H1 (cell line): ENCODE measurements around the gene RPS27A. TPM values are rescaled to one million over a fixed set of nuclear protein-coding genes. Genes with fewer than 3 reads are reported as not detected.
"Not testable (repeated sequence)": the region's sequence is repeated elsewhere in the genome, so short reads cannot be mapped to it uniquely, and the experiment has no call there.

Source experiments
- CTCF ChIA-PET: fragments of 300-600 bp; sonication (Branson Sonifier 250); formaldehyde crosslinking; loops from one replicate; lab custom pipeline; 2021; ENCODE audit not compliant: partially characterized antibody; lab: Charles Lee
- POLR2A ChIA-PET: fragments of 300-600 bp; sonication (Branson Sonifier 250); formaldehyde crosslinking; loops from one replicate; lab custom pipeline; 2021; ENCODE audit warnings: inconsistent platforms; ENCODE audit not compliant: partially characterized antibody; lab: Charles Lee
- DNase-seq, 2 experiments: peaks; one replicate each; pipeline versions ENCODE4 v3.0.0 to v3.0.0-alpha.2; 2010 to 2022; ENCODE audit warnings: low spot score in 2 of 2, low read depth in 1 of 2, mixed read lengths in 1 of 2
- FAIRE-seq: peaks from 2 replicates; lab custom pipeline; 2011; peaks lifted over from hg19 to GRCh38; lab: Jason Lieb, UNC
- H2AFZ ChIP-seq: 2 replicates; pipeline ENCODE4 v1.8.1; 2012; ENCODE audit warnings: low read length, inconsistent platforms
- H2AK5ac ChIP-seq: 2 replicates; pipeline ENCODE4 v1.6.1; 2013; ENCODE audit warnings: low read depth, low read length
- H2BK120ac ChIP-seq: replicated peaks from 2 replicates; pipeline ENCODE3; 2013; ENCODE audit warnings: low read depth, low read length, inconsistent platforms
- H2BK12ac ChIP-seq: 2 replicates; pipeline ENCODE4 v1.6.1; 2013; ENCODE audit warnings: low read depth, low read length
- H2BK15ac ChIP-seq: 2 replicates; pipeline ENCODE4 v1.6.1; 2013; ENCODE audit warnings: low read length
- H2BK20ac ChIP-seq: 2 replicates; pipeline ENCODE4 v1.6.1; 2013; ENCODE audit warnings: low read length
- H2BK5ac ChIP-seq: 2 replicates; pipeline ENCODE4 v1.6.1; 2013; ENCODE audit warnings: low read depth, low read length
- H3K14ac ChIP-seq: 2 replicates; pipeline ENCODE4 v1.6.1; 2013; ENCODE audit warnings: inconsistent platforms; ENCODE audit not compliant: insufficient read length
- H3K18ac ChIP-seq: 2 replicates; pipeline ENCODE4 v1.6.1; 2013; ENCODE audit warnings: low read length; ENCODE audit errors: extremely low read depth
- H3K23ac ChIP-seq: 2 replicates; pipeline ENCODE4 v1.6.1; 2013; ENCODE audit warnings: inconsistent platforms; ENCODE audit not compliant: insufficient read length
- H3K23me2 ChIP-seq: 2 replicates; pipeline ENCODE4 v1.6.1; 2013; ENCODE audit warnings: low read depth, low read length
- H3K27ac ChIP-seq: 2 replicates; pipeline ENCODE4 v1.6.1; 2011; ENCODE audit warnings: low read depth, low read length, inconsistent platforms
- H3K27me3 ChIP-seq, 4 experiments: replicated peaks in 1 of 4; 1 replicate in 1 of 4; 2 replicates in 3 of 4; pipeline versions ENCODE4 v1.6.1 to v1.8.1; 2011 to 2013; ENCODE audit warnings: low read length in 3 of 4, mild to moderate bottlenecking in 3 of 4, inconsistent platforms in 2 of 4, mixed read lengths in 2 of 4, moderate library complexity in 1 of 4; ENCODE audit not compliant: control insufficient read depth in 3 of 4, insufficient read depth in 3 of 4; ENCODE audit errors: extremely low read depth in 1 of 4
- H3K36me3 ChIP-seq, 4 experiments: 2 replicates each; pipeline versions ENCODE4 v1.6.1 to v1.8.1; 2011 to 2013; ENCODE audit warnings: mild to moderate bottlenecking in 4 of 4, low read length in 3 of 4, moderate library complexity in 2 of 4, control low read depth in 1 of 4, inconsistent platforms in 1 of 4; ENCODE audit not compliant: insufficient read depth in 4 of 4, control insufficient read depth in 2 of 4
- H3K4ac ChIP-seq: replicated peaks from 2 replicates; pipeline ENCODE3; 2013; ENCODE audit warnings: low read length, low read depth, mixed read lengths, inconsistent platforms; ENCODE audit not compliant: insufficient read length
- H3K4me1 ChIP-seq, 4 experiments: replicated peaks in 1 of 4; 1 replicate in 1 of 4; 2 replicates in 3 of 4; pipeline versions ENCODE4 v1.6.1 to v1.8.1; 2011 to 2013; ENCODE audit warnings: low read length in 3 of 4, inconsistent platforms in 2 of 4, mixed read lengths in 1 of 4; ENCODE audit not compliant: insufficient read depth in 4 of 4, control insufficient read depth in 3 of 4
- H3K4me2 ChIP-seq, 2 experiments: 2 replicates each; pipeline versions ENCODE4 v1.6.1 to v1.8.1; 2011 to 2013; ENCODE audit warnings: low read depth in 2 of 2, low read length in 2 of 2, control low read depth in 1 of 2, inconsistent platforms in 1 of 2, mild to moderate bottlenecking in 1 of 2; ENCODE audit not compliant: insufficient read depth in 1 of 2
- H3K4me3 ChIP-seq, 4 experiments: fragments of 200-600, 300-600 bp in 1 of 4; sonication (generic), shearing (Covaris generic), sonication (Bioruptor Twin) in 1 of 4; 2 replicates each; pipeline versions ENCODE4 v1.5.1 to v1.8.1; 2011 to 2016; ENCODE audit warnings: low read length in 4 of 4, low read depth in 3 of 4, control low read depth in 2 of 4, inconsistent platforms in 2 of 4, mild to moderate bottlenecking in 2 of 4, mixed read lengths in 1 of 4, moderate library complexity in 1 of 4; ENCODE audit not compliant: insufficient read depth in 2 of 4; ENCODE audit errors: extremely low read depth in 1 of 4
- H3K56ac ChIP-seq: replicated peaks from 2 replicates; pipeline ENCODE3; 2013; ENCODE audit warnings: low read depth, mild to moderate bottlenecking, mixed read lengths, low read length, inconsistent platforms; ENCODE audit not compliant: insufficient read length
- H3K79me1 ChIP-seq: 2 replicates; pipeline ENCODE4 v1.6.1; 2013; ENCODE audit warnings: low read depth, low read length, control low read depth
- H3K79me2 ChIP-seq, 2 experiments: 2 replicates each; pipeline versions ENCODE4 v1.6.1 to v1.8.1; 2012 to 2013; ENCODE audit warnings: low read length in 2 of 2, mild to moderate bottlenecking in 2 of 2, inconsistent platforms in 1 of 2; ENCODE audit not compliant: insufficient read depth in 2 of 2, control insufficient read depth in 1 of 2
- H3K9ac ChIP-seq, 4 experiments: replicated peaks in 1 of 4; 1 replicate in 1 of 4; 2 replicates in 3 of 4; pipeline versions ENCODE4 v1.6.1 to v1.8.1; 2011 to 2013; ENCODE audit warnings: low read depth in 3 of 4, low read length in 3 of 4, control low read depth in 2 of 4, mild to moderate bottlenecking in 2 of 4, moderate library complexity in 2 of 4, inconsistent platforms in 1 of 4; ENCODE audit errors: extremely low read depth in 1 of 4
- H3K9me3 ChIP-seq, 2 experiments: 2 replicates each; pipeline versions ENCODE4 v1.6.1 to v1.8.1; 2012 to 2013; ENCODE audit warnings: mild to moderate bottlenecking in 2 of 2, moderate library complexity in 2 of 2, control low read depth in 1 of 2, inconsistent platforms in 1 of 2, low read depth in 1 of 2, low read length in 1 of 2, mixed read lengths in 1 of 2; ENCODE audit not compliant: insufficient read depth in 2 of 2
- H4K20me1 ChIP-seq, 2 experiments: replicated peaks in 1 of 2; 2 replicates each; pipeline versions ENCODE3 to v1.8.1; 2011 to 2013; ENCODE audit warnings: inconsistent platforms in 2 of 2, low read length in 2 of 2, mild to moderate bottlenecking in 1 of 2; ENCODE audit not compliant: insufficient read depth in 2 of 2, control insufficient read depth in 1 of 2
- H4K5ac ChIP-seq: 2 replicates; pipeline ENCODE4 v1.6.1; 2013; ENCODE audit warnings: low read length, low read depth, mixed read lengths, inconsistent platforms; ENCODE audit not compliant: insufficient read length
- H4K8ac ChIP-seq: 2 replicates; pipeline ENCODE4 v1.8.0; 2013; ENCODE audit warnings: mild to moderate bottlenecking, moderate library complexity, low read length, inconsistent platforms; ENCODE audit not compliant: insufficient read depth; ENCODE audit errors: extremely low read depth
- H4K91ac ChIP-seq: replicated peaks from 2 replicates; pipeline ENCODE3; 2013; ENCODE audit warnings: low read length, mixed read lengths, inconsistent platforms; ENCODE audit not compliant: insufficient read length
- RBBP5 ChIP-seq: IDR thresholded peaks from 2 replicates; pipeline ENCODE4 v1.7.1; 2012; ENCODE audit warnings: low read depth, mild to moderate bottlenecking, inconsistent platforms, low read length, moderate library complexity, borderline replicate concordance
- YY1 ChIP-seq: IDR thresholded peaks from 2 replicates; pipeline ENCODE4 v1.6.1; 2011; ENCODE audit warnings: low read depth, mild to moderate bottlenecking, low read length
- WGBS, 2 experiments: shearing (Covaris generic) in 1 of 2; methylation state at CpG; one replicate each; pipeline versions ENCODE4 v1.1.6 to v1.1.7; 2013 to 2015; ENCODE audit warnings: low lambda C conversion rate in 2 of 2, mixed read lengths in 2 of 2, inconsistent platforms in 1 of 2, low coverage in 1 of 2, missing lambda C conversion rate in 1 of 2; ENCODE audit not compliant: insufficient replicate concordance in 2 of 2, insufficient coverage in 1 of 2, insufficient read length in 1 of 2; ENCODE audit errors: extremely low coverage in 1 of 2, missing lambda C conversion rate in 1 of 2; 5-methylcytosine and 5-hydroxymethylcytosine counted together
- polyA plus RNA-seq, 7 experiments: library from polyadenylated mRNA; depleted of rRNA in 3 of 7; stranded (reverse) in 5 of 7; unstranded in 2 of 7; fragments of >200 nt in 5 of 7; fragments of 200-250 nt in 2 of 7; gene quantifications; 1 replicate in 5 of 7; 2 replicates in 1 of 7; 4 replicates in 1 of 7; pipeline versions ENCODE4 v1.2.1 to v1.2.3, GENCODE V29; 2011 to 2013; ENCODE audit warnings: missing spikeins in 2 of 7, mixed read lengths in 2 of 7
- total RNA-seq: library from RNA; stranded (reverse); fragmentation: NEBNext Ultra II Directional; extraction: Animal tissue kit (Norgen Biotek cat#: 25700); gene quantifications from 2 replicates; pipeline ENCODE4 v1.2.1, GENCODE V29; 2021

RPS27A gene
- total and polyA plus RNA-seq, 2 of the 8 experiments (the other 6 are each of a cell fraction or from before 2014, with no cell fraction given), result 1,431 to 1,682 TPM

DNA sequence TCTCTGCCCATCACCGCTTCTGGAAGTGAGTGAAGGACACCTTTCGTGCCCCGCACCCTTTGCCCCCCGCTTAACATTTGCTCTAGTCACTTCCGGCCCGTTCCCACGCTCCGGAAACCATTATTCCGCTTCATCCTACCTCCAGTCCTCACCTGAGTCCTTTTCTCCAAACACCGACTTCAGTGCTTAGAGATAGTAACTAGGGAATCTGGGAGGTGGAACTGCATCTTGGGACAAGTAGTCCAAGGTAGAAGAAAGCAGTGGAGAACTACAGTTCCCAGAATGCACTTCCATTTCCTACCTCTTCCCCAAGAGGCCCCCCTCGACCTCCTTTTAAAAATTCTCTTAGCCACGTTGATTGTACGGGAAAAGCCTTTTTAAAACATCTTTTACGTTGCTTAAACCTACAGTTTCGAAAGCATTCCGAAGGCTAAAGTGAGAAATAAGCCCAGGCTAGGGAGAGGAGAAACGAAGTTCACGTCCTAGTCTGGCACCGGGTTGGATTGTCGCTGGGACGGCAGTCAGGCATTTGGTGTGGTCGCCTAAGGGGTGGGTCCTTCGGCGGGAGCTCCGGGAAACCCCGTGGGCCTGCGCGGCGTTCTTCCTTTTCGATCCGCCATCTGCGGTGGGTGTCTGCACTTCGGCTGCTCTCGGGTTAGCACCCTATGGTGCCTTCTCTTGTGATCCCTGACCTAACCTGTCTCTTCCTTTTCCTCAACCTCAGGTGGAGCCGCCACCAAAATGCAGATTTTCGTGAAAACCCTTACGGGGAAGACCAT, at the start of gene RPS27A, which contains the start of gene CLHC1 (continued):
- TF ChIP-seq RBBP5 (0 out of 2 replicates have a peak, but pooled peaks have one; percentile 11), YY1 (peak; percentile 79)

DNA sequence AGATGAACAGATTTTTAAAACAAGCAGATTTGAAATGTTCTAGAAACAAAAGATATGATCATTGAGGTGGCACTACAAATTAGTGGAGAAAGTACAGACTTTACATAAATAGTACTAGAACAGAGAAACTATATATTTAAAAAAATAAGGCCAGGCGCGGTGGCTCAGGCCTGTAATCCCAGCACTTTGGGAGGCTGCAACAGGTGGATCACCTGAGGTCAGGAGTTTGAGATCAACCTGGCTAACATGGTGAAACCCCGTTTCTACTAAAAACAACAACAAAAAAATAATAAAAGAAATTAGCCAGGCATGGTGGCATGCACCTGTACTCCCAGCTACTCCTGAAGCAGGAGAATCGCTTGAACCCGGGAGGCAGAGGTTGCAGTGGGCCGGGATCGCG, 45.7 kb upstream of the RPS27A start:
- FAIRE-seq, H3K27me3 ChIP-seq: not testable (repeated sequence)

More for the DNA sequence above, 45.7 kb upstream of the RPS27A start:
- H2AK5ac ChIP-seq, H3K4ac ChIP-seq, H3K4me3 ChIP-seq, H2BK12ac ChIP-seq, H3K18ac ChIP-seq, H3K79me1 ChIP-seq, H3K14ac ChIP-seq, H3K9ac ChIP-seq, H4K8ac ChIP-seq, H3K27ac ChIP-seq, H4K20me1 ChIP-seq, H3K4me2 ChIP-seq, H3K79me2 ChIP-seq, POLR2A ChIA-PET, H3K23me2 ChIP-seq, H3K4me1 ChIP-seq, H4K5ac ChIP-seq, H2BK120ac ChIP-seq, DNase-seq, H2BK20ac ChIP-seq, H3K36me3 ChIP-seq, H2BK15ac ChIP-seq, H4K91ac ChIP-seq, H3K56ac ChIP-seq, H2AFZ ChIP-seq, H3K23ac ChIP-seq, H2BK5ac ChIP-seq, H3K9me3 ChIP-seq: not testable (repeated sequence)
- WGBS, 2 experiments, result 92% methylated on average over 8 of the region's 8 CpGs; no CpG with 5 or more reads in 1 of the 2 experiments
- CTCF ChIA-PET, result interaction anchor here (1.0 to 4.2 kb wide), 3 partner anchors 12 to 288 kb away, joined by 3 to 19 read pairs (median 3); no protein-coding TSS in a partner anchor
